Kasumi-1 (cell line): Measurements from ENCODE around the gene SUSD5.
"Not testable (repeated sequence)": the region's sequence is repeated elsewhere in the genome, so short reads cannot be mapped to it uniquely, and the experiment has no call there.

ENCODE experiments used
- DNase-seq, 2 experiments: peaks; one replicate each; lab custom pipeline; 2025; lab: John Stamatoyannopoulos, UW

The SUSD5 gene

DNA sequence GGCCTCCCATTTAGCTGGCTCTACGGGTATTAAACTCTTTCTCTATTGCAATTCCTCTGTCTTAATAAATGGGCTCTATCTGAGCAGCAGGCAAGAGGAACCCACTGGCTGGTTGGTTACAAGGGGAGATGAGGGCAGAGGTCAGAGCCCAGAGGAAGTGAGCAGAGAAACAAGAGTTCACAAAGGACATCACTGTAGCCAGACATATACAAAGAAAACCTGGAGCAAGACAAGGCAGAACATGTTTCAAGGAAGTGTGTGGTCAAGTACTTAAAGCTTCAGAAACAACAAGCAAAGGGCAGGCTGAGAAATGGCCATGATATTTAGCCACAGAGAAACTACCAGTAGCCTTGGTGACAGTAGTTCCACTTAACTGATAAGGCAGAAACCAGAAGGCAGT is 24.3 kb downstream of the SUSD5 start:
- no peak for DNase-seq

DNA sequence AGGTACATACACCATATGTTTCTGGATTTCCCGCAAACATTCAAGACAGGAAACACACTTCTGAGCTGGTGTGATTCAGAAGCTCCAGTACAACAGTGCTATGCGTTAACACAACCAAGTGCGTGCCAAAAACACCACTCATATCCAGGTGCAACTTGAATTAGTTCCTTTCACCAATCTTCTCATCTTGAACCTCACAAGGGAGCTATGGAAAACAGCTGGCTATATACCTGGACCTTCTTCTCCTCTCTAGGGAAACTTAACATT is 31.3 kb downstream of the SUSD5 start:
- peak; percentile 59 to 66 for DNase-seq

DNA sequence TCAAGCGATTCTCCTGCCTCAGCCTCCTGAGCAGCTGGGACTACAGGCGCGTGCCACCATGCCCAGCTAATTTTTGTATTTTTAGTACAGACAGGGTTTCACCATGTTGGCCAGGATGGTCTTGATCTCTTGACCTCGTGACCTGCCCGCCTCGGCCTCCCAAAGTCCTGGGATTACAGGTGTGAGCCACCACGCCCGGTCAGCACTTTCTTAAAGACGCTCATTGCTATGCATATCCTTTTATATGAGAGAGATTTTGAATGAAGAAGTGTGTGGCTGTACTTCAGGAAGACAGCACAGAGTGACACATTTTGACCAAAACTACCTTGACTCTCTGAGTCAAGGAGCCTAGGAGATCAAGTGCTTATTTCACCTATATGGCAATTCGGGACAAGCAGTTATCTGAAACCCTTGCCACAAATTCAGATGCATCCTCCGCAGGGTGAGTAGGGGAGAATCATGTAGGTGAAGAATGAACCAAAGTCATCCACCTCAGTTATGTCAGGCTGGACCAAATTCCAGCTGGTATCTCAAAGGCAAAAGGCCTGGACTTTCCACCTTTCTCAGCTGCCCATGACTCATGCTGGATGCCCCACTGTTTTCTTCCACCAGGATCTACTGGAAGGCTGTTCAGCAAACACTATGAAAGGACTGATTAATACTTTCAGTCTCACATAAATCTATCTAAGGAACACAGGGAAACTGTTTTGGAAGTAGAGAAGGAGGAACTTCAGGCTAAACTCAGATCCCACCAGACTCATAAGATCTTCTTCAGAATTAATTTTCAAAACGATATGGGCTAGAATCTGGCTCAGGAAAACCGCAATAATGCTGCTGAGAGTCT is 31.9 kb downstream of the SUSD5 start:
- DNase-seq = no peak

DNA sequence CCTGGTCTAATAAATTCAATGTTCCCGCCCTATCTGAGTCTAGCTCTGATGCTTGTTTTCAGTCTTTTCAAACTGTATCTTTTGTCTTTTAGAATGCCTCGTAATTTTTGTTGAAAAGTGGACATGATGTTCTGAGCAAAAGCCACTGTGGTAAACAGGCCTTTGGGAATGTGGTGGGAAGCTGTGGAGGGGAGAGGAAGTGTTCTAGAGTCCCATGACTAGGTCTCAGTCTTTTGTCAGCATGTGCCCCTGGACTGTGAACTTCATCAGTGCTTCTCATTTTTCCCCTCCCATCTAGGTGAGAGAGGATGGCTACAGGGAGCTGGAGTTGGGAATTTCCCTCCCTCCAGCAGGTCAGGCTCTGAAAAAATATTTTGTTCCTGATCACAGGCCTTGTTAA is 33.7 kb downstream of the SUSD5 start:
- no peak for DNase-seq

DNA sequence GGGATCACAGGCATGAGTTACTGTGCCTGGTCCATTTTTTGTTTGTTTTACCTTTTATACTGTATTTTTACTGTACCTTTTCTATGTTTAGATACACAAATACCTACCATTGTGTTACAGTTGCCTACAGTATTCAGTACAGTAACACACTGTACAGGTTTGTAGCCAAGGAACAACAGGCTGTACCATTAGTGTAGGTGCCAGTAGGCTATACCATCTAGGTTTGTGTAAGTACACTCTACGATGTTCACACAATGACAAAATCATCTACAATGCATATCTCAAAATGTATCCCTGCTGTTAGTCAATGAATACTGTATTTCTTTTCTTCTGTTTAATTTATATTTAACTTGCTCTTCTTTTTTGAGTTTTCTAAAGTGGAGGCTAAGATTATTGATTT is 37.0 kb downstream of the SUSD5 start:
- DNase-seq = not testable (repeated sequence)

DNA sequence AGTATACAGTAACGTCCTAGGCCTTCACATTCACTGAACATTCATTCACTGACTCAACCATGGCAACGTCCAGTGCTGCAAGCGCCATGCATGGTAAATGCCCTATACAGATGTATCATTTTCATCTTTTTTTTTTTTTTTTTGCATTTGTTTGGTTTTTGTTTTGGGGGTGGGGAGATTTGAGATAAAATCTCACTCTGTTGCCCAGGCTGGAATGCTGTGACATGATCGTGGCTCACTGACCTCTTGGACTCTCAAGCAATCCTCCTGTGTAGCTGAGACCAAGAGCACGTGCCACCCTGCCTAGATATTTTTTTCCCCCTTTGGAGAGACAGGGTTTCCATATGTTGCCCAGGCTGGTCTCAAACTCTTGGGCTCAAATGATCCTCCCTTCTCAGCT is 37.4 kb downstream of the SUSD5 start:
- DNase-seq = no peak

DNA sequence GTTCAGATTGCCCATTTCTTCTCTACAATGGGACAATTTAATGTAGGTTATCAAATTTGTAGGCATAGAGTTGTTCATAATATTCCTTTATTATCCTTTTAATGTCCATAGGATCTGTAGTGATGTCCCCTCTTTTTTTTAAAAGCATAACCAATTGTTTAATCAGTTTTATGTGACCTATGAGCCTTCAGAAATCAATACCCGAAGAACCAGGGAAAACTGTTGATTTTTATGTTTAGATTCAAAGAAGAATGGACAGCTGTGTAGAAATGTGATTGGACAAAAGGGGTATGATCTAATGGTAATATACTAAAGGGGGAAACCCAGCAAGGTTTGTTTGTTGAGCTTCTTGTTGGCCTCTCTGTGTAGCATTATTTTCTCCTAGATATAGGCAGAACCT is 39.5 kb downstream of the SUSD5 start:
- DNase-seq = no peak

DNA sequence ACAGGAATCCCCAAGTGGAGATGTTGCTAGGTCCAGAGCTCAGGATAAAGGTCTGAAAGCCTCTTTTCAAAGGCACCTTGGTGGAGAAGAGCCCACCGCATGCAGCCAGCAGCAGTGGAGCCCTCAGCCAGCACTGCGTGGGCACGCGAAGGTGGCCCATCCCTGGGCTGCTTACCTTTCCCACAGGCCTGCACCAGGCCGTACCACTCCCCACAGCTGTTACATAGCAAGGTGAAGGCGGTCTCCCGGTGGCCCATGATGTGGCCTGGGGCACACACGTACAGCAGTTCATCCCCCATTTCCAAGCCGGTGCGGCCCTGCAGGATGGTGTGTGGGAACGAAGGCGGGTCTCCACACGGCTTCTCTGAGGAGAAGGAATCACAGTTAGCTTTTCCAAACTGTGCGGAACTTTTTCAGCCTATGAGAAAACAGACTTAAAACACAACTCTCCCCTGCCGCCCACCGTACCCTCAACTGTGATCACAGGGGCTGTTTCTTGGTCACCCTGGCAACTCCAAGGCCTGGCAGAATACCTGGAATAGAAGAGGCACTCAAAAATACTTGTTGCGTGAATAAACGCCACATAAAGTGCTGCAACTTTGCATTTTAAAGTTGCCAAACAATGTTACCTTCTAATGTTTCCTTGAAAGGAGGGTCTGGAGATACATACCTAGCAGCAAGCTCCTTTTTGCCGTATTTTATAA is 43.7 kb downstream of the SUSD5 start:
- no peak for DNase-seq

DNA sequence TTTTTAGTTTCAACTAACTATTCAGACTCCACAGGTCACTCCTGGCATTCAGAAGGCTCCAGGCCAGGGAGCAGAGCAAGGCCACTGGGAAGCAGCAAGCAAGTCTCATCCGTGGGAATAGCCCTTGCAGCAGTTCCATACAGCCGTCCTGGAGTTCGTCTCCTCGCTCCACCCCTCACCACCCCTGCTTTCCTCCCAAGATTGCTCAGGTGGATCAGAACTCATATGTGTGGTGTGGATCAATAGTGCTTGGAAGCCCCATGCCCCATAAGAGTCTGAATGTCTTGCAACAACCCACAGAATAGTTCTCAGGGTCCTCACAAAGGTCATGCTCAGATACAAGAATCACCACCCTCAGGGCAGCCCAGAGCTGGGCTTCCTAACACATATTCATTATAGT is 44.5 kb downstream of the SUSD5 start:
- DNase-seq = no peak

DNA sequence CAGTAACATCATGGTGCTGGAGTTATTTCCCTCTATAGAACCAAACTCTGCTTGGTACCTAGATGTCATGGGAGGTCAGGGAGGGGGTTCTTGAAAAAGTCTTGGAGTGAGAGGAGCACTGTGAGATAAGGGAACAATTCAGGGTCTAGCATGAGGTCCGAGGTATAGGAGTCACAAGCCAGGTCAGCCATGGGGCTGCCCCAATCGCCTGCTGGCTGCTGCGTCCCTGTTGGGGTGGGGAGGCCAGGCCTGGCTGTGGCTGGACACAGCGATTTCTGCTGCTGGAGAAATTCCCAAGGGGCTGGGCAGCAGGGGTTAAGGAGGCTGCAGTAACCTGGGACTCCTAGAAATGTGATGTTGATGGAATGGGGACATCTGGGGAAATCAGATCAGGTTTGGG is 44.9 kb downstream of the SUSD5 start:
- no peak for DNase-seq

DNA sequence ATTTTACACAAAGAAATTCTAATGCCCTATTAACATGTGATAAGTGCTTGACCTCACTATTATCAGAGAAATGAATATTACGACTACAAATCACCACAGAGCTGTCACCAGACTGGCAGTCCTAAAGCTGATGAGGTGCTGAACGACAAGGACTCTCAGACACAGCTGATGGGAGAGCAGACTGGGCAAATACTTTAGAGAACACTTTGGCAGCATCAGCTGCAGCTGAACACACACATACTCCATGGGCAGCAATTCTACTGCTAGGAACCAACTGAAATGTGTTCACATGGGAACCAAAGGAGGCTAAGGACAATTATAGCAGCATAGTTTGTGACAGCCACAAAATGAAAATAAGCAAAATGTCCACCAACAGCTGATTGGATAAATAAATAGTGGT is 45.5 kb downstream of the SUSD5 start:
- no peak for DNase-seq

DNA sequence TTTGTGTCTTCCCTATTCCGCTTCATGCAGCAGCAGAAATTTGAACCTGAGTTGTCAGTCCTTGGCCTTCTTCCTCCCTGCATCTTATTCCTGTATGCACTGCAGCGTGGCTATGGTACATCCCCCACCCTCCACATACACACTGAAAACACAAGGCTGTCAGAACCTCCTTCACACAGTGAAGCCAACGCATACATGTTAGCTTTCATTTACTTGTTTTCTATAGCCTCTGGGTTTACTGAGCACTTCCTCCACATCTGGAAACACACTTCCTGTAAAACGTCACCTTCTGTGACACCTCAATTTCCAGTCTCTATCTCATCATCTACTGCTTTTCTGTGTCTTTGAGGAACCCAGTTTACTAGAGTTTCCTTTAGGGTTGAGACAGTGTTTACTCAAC is 47.0 kb downstream of the SUSD5 start:
- peak; percentile 7 to 35 for DNase-seq

DNA sequence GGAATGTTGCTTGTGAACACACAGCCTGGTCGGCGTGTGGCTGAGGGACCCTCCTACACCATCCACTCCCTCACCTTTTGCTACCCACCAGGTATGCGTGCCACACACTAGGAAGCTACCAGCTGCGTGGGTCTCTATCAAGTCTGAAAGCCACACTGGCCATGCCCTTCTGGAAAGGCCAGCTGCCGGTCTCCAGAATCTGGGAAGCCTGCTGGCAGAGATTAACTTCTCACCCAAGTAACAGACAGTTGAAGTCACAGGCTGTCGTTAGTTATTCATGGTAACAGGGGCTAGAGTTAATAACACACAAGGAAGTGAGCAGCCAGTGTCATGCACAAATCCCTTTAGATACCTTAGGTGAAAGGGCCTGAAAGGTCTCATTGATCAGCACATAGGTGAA is 48.1 kb downstream of the SUSD5 start:
- DNase-seq = no peak

DNA sequence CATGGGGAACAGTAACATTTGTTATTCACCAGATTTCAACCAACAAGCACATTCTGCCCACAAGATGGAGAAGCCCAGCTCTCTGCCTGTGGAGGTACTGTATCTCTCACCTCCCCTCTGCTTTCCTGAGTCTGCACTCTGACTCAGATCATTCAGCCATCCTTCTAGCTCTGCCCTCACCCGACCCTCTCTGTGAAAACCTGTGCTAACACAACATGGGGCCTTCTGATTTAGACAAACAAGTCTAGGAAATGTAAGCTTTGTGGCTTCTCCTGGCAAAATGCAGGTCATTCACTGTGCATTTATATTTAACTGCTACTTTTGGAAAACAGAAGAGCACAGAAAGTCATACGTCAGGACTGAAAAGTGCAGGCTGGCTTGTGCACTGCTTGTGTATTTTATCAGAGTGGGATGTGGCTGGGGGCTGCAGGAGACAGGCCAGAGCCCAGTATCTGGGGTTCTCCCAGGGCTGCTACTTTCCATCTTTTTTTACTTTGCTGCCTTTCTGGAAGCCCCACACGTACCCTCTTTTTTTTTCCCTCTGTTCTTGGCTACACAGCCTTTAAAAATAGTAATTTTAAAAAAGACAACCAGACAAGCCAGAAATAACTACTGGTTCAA is 50.8 kb downstream of the SUSD5 start:
- no peak for DNase-seq

DNA sequence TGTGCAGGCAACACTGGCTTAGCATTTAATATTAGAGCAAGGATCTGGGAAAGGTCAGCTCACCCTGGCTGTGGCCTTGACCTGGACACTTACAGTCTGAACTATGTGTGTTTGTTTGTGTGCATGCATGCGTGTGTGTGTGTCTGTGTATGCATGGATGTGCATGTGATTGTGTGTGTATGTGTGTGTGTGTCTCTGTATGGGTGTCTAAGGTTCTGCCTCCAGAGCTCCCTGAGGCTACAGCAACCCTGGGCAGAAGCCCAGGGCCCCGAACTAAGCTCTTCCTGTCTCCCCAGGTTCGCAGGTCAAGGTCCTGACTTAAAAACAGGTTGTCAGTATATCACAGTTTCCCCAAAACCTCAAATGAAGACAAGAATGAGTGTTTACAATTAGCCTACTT is 51.3 kb downstream of the SUSD5 start:
- DNase-seq = no peak

DNA sequence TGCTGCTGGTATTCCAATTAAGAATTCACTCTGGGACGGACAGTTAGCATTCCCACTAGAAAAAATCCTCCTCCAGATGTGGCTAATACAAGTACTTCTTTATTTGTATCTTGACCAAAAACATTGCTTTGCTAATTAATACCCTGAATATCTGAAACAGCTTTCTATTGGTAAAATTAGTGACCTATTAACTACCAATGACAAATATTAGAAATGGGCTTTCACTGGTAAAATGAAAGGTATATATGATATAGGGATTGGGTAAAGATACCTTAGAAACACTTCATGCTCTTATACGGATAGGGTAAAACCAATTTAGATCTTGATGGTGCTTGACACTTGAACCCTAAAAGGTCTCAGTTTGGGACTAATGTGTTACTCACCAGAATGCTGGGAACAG is 52.5 kb downstream of the SUSD5 start:
- no peak for DNase-seq

DNA sequence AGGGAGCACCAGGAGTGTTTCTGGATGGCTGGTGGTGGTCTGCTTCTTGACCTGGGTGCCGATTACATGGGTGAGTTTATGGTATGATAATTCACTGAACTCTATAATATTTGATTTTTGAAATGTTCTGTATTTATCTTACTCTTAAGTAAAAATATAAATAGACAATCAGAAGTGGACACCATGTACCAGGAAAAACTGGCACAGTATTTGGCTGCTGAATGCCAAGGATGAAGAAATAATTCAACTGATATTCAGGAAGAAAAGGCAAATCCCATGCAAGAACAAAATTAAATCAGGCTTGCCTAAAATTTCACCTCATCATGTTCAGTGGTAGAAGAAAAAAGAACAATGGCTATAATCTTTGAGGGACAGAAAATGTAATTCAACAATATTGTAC is 53.2 kb downstream of the SUSD5 start:
- DNase-seq = no peak

DNA sequence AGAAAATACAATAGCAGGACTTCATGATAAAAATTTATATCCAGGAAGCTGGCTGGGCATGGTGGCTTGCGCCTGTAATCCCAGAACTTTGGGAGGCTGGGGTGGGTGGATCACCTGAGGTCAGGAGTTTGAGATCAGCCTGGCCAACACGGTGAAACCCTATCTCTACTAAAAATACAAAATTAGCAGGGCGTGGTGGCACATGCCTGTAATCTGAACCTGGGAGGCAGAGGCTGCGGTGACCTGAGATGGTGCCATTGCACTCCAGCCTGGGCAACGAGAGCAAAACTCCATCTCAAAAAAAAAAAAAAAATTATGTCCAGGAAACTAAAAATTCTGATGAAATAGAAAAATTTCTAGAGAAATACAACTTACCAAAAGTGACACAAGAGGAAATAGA is 56.0 kb downstream of the SUSD5 start:
- DNase-seq = not testable (repeated sequence)

DNA sequence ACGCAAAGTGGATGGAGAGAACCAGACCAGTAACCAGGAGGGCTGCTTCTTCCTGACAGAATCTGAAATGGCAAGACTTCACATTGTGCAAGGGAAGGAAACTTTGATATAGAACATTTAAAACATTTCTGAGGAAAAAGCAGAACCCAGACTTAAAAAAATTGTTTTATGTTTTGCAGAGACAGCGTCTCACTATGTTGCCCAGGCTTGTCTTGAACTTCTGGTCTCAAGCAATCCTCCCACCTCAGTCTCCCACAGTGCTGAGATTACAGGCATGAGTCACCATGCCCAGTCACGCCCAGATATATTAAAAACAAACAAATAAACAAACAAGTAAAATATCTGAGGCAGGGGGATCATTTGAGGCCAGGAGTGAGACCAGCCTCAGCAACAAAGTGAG is 58.6 kb downstream of the SUSD5 start:
- DNase-seq = no peak

DNA sequence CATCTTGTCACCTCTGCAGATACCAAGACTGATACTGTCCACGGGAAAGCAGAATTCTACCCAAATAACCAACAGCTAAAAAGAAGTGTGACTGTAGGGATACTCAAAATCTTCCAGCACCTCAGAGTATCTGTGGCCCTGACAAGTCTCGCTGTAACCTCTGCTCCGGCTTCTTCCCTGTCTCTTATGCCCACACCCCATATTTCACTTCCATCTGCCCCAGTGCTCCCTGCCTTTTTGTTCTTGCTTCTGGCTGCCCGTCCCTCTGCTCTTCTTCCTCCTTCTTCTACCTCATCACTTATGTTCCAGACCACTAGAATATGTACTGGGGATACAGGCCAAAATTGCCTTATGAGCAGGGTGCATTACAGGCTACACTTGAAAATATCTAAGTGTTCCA is 59.4 kb downstream of the SUSD5 start:
- no peak for DNase-seq

DNA sequence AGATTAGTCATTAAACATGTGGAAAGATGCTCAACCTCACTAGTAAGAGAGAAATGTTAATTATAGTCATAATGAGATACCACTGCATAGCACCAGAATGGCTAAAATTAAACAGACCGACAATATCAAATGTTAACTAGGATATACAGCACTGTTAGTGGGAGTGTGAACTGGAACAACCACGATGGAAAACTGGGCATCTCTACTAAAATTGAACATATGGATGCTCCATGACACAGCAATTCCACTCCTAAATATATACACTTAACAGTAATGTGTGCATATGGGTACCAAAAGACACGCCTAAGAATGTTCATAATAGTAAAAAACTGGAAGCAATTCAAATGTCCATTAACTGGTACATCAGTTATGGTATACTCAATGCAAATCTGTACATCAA is 63.3 kb downstream of the SUSD5 start:
- no peak for DNase-seq

DNA sequence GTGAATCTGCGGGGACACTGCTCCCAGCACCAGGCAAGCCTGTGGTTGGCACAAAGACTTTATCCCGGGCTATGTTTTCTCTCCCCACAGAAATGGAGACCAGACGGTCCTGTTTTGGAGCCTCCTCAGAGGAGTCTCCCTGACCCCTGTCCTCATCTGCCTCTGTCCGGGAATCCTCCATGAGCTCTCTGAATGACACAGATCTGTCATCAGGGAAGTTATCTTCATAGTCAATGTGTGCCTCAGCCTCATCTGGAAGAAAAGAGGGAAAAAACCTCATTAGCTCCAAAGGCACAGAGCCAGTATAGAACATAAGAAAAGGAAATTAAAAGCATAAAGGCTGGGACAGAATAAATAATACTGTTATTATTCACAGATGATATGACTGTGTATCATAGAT is 64.8 kb downstream of the SUSD5 start:
- no peak for DNase-seq
